Measurements from ENCODE around the gene LIPF.

- TF ChIP-seq CTCF (IDR thresholded peaks at IDR 0.05; ENCODE audit: low read length) (no peak), EZH2phosphoT487 (IDR thresholded peaks at IDR 0.05; ENCODE audit: low read length) (no peak)
Measured at GRCh38 chr10:88617772-88618300, 46.4 kb upstream of the LIPF start.
